ENCODE data around the gene UGT1A4.

UGT1A4 gene

GRCh38 chr2:233807966-233808935 lies 89.7 kb downstream of the UGT1A4 start:
- no peak for DNase-seq (ENCODE audit: low read depth in 1 of 2, low spot score in 1 of 2)

- no peak for DNase-seq (ENCODE audit: low read depth in 1 of 2, low spot score in 1 of 2)
These were observed 91.8 kb downstream of the UGT1A4 start for GRCh38 chr2:233810385-233810784.

DNA sequence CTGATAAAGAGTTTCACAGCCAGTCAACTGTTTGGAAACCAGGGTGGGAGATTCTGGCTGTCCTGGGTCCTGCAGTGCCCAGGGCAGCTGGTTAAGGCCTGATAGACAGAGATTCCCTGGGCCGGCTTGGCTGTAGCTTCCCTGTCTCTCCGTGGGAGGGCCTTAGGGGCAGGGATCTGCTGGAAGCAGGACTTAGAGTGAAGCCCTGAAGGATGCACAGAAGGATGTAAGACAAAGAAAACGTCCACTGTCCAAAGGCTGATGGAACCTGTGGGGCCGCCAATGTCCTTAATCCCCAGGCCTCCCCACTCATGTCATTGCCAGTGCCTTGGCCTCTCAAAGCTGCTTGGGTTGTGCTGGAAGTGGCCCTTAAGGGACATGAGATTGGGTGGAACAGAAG lies 92.6 kb downstream of the UGT1A4 start:
- no peak for DNase-seq (ENCODE audit: low read depth in 1 of 2, low spot score in 1 of 2)

DNA sequence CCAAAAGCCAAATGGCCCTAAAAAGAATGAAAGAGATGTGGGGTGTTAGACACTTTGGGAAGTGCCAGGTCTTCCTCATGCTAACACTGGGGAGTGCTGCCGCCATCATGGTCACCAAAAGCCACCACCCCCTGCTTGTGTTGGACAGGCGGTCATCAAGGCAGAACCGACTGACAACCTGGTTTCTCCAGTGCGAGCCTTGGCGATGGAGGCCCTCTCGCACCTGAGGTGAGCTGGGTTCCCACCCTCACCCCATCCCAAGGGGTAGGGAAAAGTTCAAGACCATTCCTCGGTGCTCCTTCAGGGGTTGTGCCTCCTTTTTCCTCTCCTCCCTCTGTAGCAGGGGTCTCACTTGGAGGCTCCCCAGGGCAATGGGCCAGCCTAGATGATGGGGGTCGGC lies 93.2 kb downstream of the UGT1A4 start:
- no peak for DNase-seq (ENCODE audit: low read depth in 1 of 2, low spot score in 1 of 2)

GRCh38 chr2:233813236-233814055 lies 94.9 kb downstream of the UGT1A4 start:
- DNase-seq (ENCODE audit: low read depth in 1 of 2, low spot score in 1 of 2) = no peak

DNA sequence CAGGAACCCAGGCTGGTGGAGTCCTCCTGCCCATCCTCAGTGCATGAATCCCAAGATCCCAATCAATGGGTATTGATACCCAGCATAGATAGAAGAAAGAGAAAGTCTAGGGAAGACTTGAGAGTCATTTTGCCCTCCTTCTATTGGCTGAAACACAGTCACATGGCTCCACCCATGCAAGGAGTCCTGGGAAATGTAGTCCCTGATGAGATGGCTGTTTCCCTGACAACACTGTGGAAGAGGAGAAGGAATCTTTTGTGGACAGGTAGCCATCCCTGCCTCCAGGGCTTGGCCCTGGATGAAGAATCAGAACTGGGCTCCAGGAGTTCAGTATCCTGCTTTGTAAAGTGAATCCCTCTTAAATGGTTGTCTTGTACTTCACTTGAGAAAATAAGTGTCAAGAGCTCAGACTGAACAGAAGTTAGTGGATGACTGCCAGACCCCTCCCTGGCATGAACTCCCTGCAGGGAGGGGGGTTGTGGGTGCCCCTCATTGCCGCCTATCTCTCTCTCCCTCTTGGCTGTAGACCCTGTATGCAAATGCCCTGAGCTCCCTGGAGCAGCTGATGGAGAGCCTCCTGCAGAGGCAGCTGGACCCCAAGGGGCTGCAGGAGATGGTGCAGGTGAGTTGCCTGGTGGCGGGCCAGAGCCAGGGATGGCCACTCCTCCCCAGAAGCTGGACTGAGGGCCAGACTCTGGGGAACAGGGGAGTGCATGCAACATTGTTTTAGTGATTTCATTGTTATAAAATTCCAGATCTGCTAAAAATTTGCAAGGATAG lies 95.7 kb downstream of the UGT1A4 start:
- DNase-seq (ENCODE audit: low read depth in 1 of 2, low spot score in 1 of 2) = no peak

- no peak for DNase-seq (ENCODE audit: low read depth in 1 of 2, low spot score in 1 of 2)
These were observed 97.3 kb downstream of the UGT1A4 start for GRCh38 chr2:233815861-233816260.

GRCh38 chr2:233816334-233816733 lies 97.8 kb downstream of the UGT1A4 start:
- DNase-seq (ENCODE audit: low read depth in 1 of 2, low spot score in 1 of 2) = no peak

DNA sequence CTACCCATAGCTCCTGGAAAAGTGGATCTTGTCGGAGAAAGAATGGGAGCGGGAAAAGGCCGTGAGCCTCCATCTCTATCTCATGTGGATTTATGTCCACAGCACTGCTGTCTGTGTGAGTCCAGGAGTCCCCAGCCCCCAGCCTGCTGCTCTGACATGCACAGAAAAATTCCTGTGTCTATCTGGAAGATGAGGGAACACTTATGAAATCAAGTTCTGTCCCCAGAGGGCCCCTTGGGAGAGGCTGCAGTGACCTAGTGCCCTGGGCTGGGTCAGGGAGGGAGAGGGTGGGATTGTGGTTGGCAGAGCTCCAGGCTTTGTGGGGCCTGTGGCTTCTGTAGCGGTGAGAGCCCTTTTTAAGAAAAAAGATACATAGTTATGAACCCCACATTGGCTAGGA lies 98.2 kb downstream of the UGT1A4 start:
- no peak for DNase-seq (ENCODE audit: low read depth in 1 of 2, low spot score in 1 of 2)

GRCh38 chr2:233817361-233817911 lies 98.9 kb downstream of the UGT1A4 start:
- DNase-seq (ENCODE audit: low read depth in 1 of 2, low spot score in 1 of 2) = no peak

DNA sequence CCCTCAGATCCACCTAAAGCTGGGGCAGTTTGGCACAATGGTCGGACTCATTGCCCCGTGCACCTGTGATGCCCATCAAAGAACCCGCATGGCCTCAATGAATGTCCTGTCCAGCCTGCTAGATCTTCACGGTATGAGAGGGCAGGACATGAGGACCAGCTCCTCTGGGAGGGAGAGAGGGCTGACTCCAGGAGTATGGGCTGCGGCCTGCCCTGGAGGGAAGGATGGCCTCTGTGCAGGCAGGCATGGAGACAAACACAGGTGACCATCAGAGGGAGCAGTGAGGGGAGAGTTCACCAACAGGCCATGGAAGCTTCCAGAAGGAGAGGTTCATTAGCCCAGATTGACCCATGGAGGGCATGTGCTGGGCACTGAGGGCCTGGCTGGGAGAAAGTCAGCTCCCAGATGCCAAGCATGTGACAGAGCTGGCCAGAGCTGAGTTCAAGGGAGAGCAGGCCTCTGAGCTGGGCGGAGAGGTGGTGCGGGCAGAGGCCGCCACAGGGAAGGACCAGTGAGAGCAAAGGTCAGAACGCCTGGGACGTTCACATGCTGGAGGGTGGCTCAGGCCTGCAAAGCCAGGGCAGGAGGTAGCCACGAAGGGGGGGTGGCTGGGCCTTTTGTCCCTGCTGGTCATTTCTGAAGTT lies 99.6 kb downstream of the UGT1A4 start:
- no peak for DNase-seq (ENCODE audit: low read depth in 1 of 2, low spot score in 1 of 2)

DNA sequence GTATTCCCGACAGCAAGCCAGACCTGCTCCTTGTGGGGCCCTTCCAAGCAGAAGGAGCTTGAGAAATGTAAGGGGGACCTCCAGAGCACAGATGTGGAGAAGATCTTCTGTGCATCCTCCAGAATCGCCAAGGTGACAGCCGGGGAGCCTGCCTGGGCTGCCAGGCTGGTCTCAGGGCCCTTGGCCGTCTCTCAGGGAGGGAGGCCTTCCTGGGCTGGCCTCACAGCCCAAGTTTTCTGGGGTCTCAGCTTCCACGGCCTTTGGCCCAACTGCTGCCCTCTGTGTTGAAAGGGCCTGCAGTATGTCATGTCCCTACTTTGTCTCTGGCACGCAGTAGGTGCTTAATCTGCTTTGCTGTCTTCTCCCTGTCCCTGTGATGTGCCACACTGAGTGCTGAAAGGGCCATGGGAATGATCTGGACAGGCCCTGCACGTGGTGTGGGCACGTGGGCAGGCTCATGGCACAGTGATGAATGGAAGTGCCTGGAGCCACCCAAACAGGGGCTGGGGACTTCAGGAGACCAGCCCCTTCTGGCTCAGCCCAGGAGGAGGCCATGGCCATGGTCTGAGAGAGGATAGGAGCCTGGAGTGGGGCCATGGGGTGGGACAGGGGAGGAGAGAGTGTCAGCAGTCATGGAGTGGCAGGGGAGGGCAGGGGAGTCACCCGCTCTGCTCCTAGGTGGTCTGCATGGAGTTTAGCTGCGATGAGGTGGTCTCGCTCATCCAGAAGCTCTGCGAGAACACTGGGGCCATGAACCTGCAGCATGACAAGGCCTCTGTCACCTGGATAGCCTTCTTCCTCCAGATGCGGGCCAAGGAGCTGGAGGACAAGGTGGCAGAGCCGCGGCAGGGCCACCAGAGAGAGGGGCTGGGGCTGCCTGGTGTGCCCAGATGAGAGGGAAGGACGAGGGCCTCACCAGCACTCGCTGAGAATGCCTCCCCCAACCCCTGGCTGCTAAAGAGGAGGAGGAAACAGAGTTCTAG lies 100.4 kb downstream of the UGT1A4 start:
- DNase-seq (ENCODE audit: low read depth in 1 of 2, low spot score in 1 of 2) = no peak

DNA sequence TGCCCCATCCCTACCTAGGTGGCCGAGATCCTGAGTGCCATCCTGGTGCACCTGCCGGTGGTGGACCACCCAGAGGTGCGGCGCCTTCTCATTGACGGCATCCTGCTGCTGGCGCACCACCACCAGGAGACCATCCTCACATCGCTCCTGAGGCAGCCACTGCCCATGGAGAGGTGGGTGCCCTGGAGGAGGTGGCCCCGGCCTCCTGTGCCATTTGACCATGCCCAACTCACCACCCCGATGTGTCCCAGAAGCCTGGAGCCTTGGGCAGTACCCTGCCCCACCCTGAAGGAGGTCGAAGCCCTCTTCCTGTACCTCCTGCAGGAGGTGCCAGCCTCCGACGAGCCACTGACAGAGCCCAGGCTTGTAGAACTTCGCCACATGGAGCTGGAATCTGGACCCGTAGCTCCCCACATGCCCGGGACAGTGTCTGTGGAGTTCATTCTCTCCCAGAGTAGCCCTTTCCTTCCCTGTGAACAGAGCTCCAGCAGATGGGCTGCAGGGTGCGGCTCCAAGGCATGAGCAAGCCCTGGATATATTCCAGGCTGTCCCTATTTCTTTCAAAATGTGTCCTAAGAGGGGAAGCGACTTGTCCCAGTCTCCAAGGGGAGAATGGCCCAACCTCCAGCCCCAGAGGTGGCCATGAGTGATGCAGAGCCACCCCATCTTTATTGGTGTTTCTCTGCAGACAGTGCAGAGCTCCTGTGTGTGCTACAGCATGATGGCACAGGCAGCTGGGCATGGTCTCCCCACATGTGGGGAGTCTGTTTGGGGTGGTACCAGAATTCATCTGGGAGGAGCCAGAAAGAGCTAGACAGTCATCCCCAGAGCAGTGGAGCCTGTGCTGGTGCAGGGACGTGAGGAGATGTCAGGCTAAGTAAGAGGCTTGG lies 101.6 kb downstream of the UGT1A4 start:
- DNase-seq (ENCODE audit: low read depth in 1 of 2, low spot score in 1 of 2) = no peak

GRCh38 chr2:233820774-233821105 lies 102.2 kb downstream of the UGT1A4 start:
- no peak for DNase-seq (ENCODE audit: low read depth in 1 of 2, low spot score in 1 of 2)

GRCh38 chr2:233821196-233821595 lies 102.7 kb downstream of the UGT1A4 start:
- DNase-seq (ENCODE audit: low read depth in 1 of 2, low spot score in 1 of 2) = no peak

DNA sequence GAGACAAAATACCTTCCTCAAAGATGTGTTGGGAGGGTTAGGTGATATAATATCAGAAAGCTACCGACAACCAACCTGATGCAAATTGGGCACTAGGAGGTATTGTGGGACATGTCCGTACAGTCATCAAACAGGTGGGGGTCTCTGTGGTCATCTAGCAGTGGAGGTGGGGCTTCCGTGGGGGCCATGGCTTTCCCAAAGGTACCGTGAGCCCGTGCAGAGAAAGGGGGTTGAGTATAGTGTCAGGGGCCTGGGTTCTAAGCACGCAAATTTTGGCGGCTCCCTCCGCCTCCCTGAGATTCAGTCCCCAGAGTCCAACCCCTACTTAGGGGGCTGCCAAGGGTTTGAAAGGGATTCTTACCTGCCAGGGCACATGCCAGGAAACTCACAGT lies 103.2 kb downstream of the UGT1A4 start:
- DNase-seq (ENCODE audit: low read depth in 1 of 2, low spot score in 1 of 2) = no peak

GRCh38 chr2:233822101-233822771 lies 103.7 kb downstream of the UGT1A4 start:
- no peak for DNase-seq (ENCODE audit: low read depth in 1 of 2, low spot score in 1 of 2)

Measured in stimulated activated CD4-positive, alpha-beta T cell treated with anti-CD3 and anti-CD28 coated beads, Interleukin-15, amount 100 ng/mL, for 1 hour (primary cell).